Measurements from ENCODE around the gene ESRRB. TPM values are rescaled to one million over a fixed set of nuclear protein-coding genes. Genes with fewer than 3 reads are reported as not detected.

Gene ESRRB
- total RNA-seq, 2 donors from 2014 or later: 1.1 to 1.2 TPM

DNA sequence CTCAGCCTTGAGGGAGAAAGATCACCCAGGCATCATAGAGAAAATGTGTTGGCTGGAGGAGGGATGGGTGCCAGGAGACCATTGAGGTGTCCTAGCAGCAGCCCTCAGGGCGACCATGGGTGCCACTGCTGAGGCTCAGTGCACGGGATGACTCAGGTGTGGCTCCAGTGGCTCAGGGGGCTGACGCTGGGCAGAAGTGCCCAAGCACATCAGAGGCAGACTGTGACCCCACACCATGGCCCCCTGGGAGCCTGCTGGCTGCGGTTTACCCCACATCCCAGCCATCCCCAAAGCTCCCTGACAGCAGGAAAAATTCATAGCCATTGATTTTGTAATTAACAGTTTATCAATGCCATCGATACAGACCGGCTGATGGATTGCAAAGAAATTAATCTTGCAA lies 120.7 kb downstream of the ESRRB start:
- Histone ChIP-seq H3K27me3 (ENCODE audit: control insufficient read depth, insufficient read depth, low read length, poor library complexity, severe bottlenecking) (no peaks in the 10 kb centered on the region), H3K27ac (ENCODE audit: low read depth, low read length) (no peak overlapping the region), H3K9me3 (ENCODE audit: control insufficient read depth, low read length) (no peaks in the 10 kb centered on the region), H3K36me3 (ENCODE audit: control insufficient read depth, insufficient read depth, low read length) (no peaks in the 10 kb centered on the region), H3K4me1 (ENCODE audit: control insufficient read depth, insufficient read depth, low read length) (no peaks in the 10 kb centered on the region), H3K9ac (ENCODE audit: extremely low read depth, low read length, poor library complexity, severe bottlenecking) (no peak overlapping the region), H3K4me3 (ENCODE audit: low read length) (no peak overlapping the region)
- no peak for DNase-seq
- Mint-ChIP-seq H3K36me3 (ENCODE audit: low read depth) (no peaks in the 10 kb centered on the region), H3K9me3 (no peaks in the 10 kb centered on the region), H3K27me3 (ENCODE audit: insufficient read depth) (peaks cover 2% of the 10 kb centered on the region), H3K27ac (no peak overlapping the region), H3K4me1 (peaks cover 2% of the 10 kb centered on the region), H3K4me3 (no peak overlapping the region)
- TF ChIP-seq, protein P1, sequence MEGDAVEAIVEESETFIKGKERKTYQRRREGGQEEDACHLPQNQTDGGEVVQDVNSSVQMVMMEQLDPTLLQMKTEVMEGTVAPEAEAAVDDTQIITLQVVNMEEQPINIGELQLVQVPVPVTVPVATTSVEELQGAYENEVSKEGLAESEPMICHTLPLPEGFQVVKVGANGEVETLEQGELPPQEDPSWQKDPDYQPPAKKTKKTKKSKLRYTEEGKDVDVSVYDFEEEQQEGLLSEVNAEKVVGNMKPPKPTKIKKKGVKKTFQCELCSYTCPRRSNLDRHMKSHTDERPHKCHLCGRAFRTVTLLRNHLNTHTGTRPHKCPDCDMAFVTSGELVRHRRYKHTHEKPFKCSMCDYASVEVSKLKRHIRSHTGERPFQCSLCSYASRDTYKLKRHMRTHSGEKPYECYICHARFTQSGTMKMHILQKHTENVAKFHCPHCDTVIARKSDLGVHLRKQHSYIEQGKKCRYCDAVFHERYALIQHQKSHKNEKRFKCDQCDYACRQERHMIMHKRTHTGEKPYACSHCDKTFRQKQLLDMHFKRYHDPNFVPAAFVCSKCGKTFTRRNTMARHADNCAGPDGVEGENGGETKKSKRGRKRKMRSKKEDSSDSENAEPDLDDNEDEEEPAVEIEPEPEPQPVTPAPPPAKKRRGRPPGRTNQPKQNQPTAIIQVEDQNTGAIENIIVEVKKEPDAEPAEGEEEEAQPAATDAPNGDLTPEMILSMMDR (conservative IDR thresholded peaks at IDR 0.05): no peak
- WGBS, 2 experiments (ENCODE audit: insufficient coverage in 1 of 2, insufficient read length in 1 of 2): 83 to 88% methylated on average over 3 to 5 of the region's 6 CpGs

DNA sequence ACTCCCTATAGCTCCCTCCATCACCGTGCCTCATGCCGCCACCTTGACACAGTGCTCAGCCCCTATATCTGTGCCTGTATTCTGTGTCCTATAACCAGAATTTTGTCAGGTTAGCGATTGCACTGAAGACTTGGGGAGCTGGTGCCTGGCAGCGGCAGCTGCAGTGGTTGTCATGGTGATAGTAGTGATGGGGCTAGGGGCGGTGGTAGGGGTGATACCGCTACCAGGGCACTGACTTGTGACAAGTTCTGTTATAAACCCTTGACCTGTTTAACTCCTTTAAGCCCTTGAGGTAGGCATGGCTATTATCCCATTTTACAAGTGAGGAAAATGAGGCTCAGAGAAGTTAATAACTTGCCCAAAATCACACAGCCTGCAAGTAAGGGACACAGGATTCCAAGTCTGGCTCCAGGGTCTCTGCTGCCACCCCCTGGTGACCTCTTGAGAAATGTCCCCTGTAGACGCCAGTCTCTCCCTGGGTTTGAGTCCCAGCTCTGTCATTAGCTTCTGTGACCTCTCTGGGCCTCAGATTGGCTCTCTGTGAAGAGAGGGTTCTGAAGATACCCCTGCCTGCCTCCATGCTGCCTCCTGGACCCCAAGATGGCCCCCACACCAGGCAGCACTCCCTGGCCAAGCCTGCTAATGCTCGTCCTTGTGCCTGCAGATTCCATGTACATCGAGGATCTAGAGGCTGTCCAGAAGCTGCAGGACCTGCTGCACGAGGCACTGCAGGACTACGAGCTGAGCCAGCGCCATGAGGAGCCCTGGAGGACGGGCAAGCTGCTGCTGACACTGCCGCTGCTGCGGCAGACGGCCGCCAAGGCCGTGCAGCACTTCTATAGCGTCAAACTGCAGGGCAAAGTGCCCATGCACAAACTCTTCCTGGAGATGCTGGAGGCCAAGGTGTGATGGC lies 121.9 kb downstream of the ESRRB start:
- H3K27me3 ChIP-seq (ENCODE audit: control insufficient read depth, insufficient read depth, low read length, poor library complexity, severe bottlenecking): no peaks in the 10 kb centered on the region
- TF ChIP-seq, protein P1 (conservative IDR thresholded peaks at IDR 0.05): peak; percentile 66
- Mint-ChIP-seq H3K4me3 (no peak overlapping the region), H3K36me3 (ENCODE audit: low read depth) (no peaks in the 10 kb centered on the region), H3K27me3 (ENCODE audit: insufficient read depth) (peaks cover 4% of the 10 kb centered on the region), H3K27ac (no peak overlapping the region), H3K4me1 (peaks cover 2% of the 10 kb centered on the region), H3K9me3 (no peaks in the 10 kb centered on the region)
- peak; percentile 74 for DNase-seq
- H3K36me3 ChIP-seq (ENCODE audit: control insufficient read depth, insufficient read depth, low read length): no peaks in the 10 kb centered on the region
- 90 to 93% methylated on average over 9 to 19 of the region's 19 CpGs for WGBS, 2 experiments (ENCODE audit: insufficient coverage in 1 of 2, insufficient read length in 1 of 2)
- H3K27ac ChIP-seq (ENCODE audit: low read depth, low read length): no peak overlapping the region
- H3K4me1 ChIP-seq (ENCODE audit: control insufficient read depth, insufficient read depth, low read length): peaks cover 5% of the 10 kb centered on the region
- H3K9me3 ChIP-seq (ENCODE audit: control insufficient read depth, low read length): no peaks in the 10 kb centered on the region
- no peak overlapping the region for H3K4me3 ChIP-seq (ENCODE audit: low read length)
- no peak overlapping the region for H3K9ac ChIP-seq (ENCODE audit: extremely low read depth, low read length, poor library complexity, severe bottlenecking)

DNA sequence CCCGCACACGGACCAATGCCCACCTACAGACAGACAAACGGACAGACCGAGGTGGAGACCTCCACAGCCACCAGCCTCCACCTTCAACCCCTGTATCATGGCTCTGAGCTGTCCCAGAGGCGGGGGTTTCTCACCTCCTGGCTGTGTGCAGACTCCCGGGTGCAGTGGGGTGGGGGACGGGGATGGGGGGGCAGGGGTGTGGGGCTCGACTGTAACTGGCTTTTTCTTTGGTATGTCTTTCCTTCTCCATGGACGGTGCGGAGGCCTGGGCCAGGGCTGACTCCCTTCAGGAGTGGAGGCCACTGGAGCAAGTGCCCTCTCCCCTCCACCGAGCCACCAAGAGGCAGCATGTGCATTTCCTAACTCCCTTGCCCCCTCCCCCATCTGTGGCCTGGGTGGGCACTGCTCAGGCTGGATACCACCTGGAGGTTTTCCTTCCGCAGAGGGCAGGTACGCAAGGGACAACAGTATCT lies 122.6 kb downstream of the ESRRB start:
- H3K4me1 ChIP-seq (ENCODE audit: control insufficient read depth, insufficient read depth, low read length): peaks cover 5% of the 10 kb centered on the region
- peaks cover 2% of the 10 kb centered on the region for H3K4me1 Mint-ChIP-seq
- no peak overlapping the region for H3K27ac Mint-ChIP-seq
- H3K36me3 ChIP-seq (ENCODE audit: control insufficient read depth, insufficient read depth, low read length): no peaks in the 10 kb centered on the region
- TF ChIP-seq, protein P1 (conservative IDR thresholded peaks at IDR 0.05): no peak
- peaks cover 4% of the 10 kb centered on the region for H3K27me3 Mint-ChIP-seq (ENCODE audit: insufficient read depth)
- no peak overlapping the region for H3K27ac ChIP-seq (ENCODE audit: low read depth, low read length)
- no peaks in the 10 kb centered on the region for H3K9me3 ChIP-seq (ENCODE audit: control insufficient read depth, low read length)
- no peaks in the 10 kb centered on the region for H3K9me3 Mint-ChIP-seq
- no peak overlapping the region for H3K4me3 Mint-ChIP-seq
- H3K9ac ChIP-seq (ENCODE audit: extremely low read depth, low read length, poor library complexity, severe bottlenecking): no peak overlapping the region
- WGBS, 2 experiments (ENCODE audit: insufficient coverage in 1 of 2, insufficient read length in 1 of 2): 91% methylated on average over 10 of the region's 13 CpGs; no CpG with 5 or more reads in 1 of the 2 experiments
- H3K36me3 Mint-ChIP-seq (ENCODE audit: low read depth): no peaks in the 10 kb centered on the region
- no peaks in the 10 kb centered on the region for H3K27me3 ChIP-seq (ENCODE audit: control insufficient read depth, insufficient read depth, low read length, poor library complexity, severe bottlenecking)
- no peak overlapping the region for H3K4me3 ChIP-seq (ENCODE audit: low read length)
- peak; percentile 40 for DNase-seq
